Caco-2 (cell line): ENCODE data around the gene STK24. TPM values are rescaled to one million over a fixed set of nuclear protein-coding genes. Genes with fewer than 3 reads are reported as not detected.
A peak's percentile ranks its signal among the peaks of the same experiment; 100 is the strongest.

Experiments
- BruUV-seq: library from RNA; stranded (reverse); fragments of 400-500 nt; replicated peaks from 2 replicates; lab custom pipeline; 2021; lab: Mats Ljungman, UMichigan
- CTCF ChIA-PET: fragments of 300-600 bp; sonication (Branson Sonifier 250); formaldehyde crosslinking; loops from one replicate; lab custom pipeline; 2022; ENCODE audit warnings: antibody characterized with exemption; lab: Charles Lee
- POLR2A ChIA-PET: fragments of 300-600 bp; sonication (Branson Sonifier 250); formaldehyde crosslinking; loops from one replicate; lab custom pipeline; 2022; ENCODE audit warnings: antibody characterized with exemption; lab: Charles Lee
- DNase-seq, 2 experiments: peaks; one replicate each; pipeline versions ENCODE4 v3.0.0 to v3.0.0-alpha.2; 2020 to 2022
- H3K27me3 ChIP-seq: replicated peaks from 2 replicates; pipeline ENCODE4 v1.6.0; 2011; ENCODE audit warnings: low read length; ENCODE audit not compliant: control insufficient read depth, insufficient read depth
- H3K36me3 ChIP-seq: 2 replicates; pipeline ENCODE4 v1.5.1; 2011; ENCODE audit warnings: low read length; ENCODE audit not compliant: control insufficient read depth, insufficient read depth
- H3K4me1 ChIP-seq: fragments of 250-450 bp; sonication (Bioruptor Pico); 2 replicates; pipeline ENCODE4 v1.5.1; 2020; ENCODE audit warnings: mild to moderate bottlenecking
- H3K4me3 ChIP-seq: 2 replicates; pipeline ENCODE4 v1.5.1; 2011; ENCODE audit warnings: low read depth, mild to moderate bottlenecking, control low read depth, low read length
- H3K9me3 ChIP-seq: fragments of 250-450 bp; sonication (Bioruptor Pico); 2 replicates; pipeline ENCODE4 v1.5.1; 2020; ENCODE audit warnings: mild to moderate bottlenecking, moderate library complexity
- H3K27ac Mint-ChIP-seq: one replicate; pipeline ENCODE4 v1.8.0; 2022; ENCODE audit warnings: mixed read lengths; ENCODE audit not compliant: unreplicated experiment
- H3K27me3 Mint-ChIP-seq: one replicate; pipeline ENCODE4 v1.8.0; 2022; ENCODE audit warnings: mixed read lengths; ENCODE audit not compliant: insufficient read depth, unreplicated experiment
- H3K36me3 Mint-ChIP-seq: one replicate; pipeline ENCODE4 v1.8.0; 2022; ENCODE audit warnings: mild to moderate bottlenecking, mixed read lengths; ENCODE audit not compliant: insufficient read depth, unreplicated experiment
- H3K4me1 Mint-ChIP-seq: one replicate; pipeline ENCODE4 v1.8.0; 2022; ENCODE audit warnings: low read depth, mixed read lengths; ENCODE audit not compliant: unreplicated experiment
- H3K4me3 Mint-ChIP-seq: one replicate; pipeline ENCODE4 v1.8.0; 2022; ENCODE audit warnings: mild to moderate bottlenecking, moderate library complexity, mixed read lengths; ENCODE audit not compliant: unreplicated experiment
- H3K9me3 Mint-ChIP-seq: one replicate; pipeline ENCODE4 v1.8.0; 2022; ENCODE audit warnings: mixed read lengths; ENCODE audit not compliant: unreplicated experiment
- intact Hi-C: fragments of 100-400 bp; cut with micrococcal nuclease; formaldehyde crosslinking; loops from one replicate; pipeline ENCODE4 v1.10.0; 2022; ENCODE audit not compliant: unreplicated experiment
- total RNA-seq: library from RNA; stranded (reverse); gene quantifications from 2 replicates; pipeline ENCODE4 v1.2.3, GENCODE V29; 2022
- TF ChIP-seq, protein P1 (sequence below), 2 experiments: fragments of 200-600 bp in 1 of 2; IDR thresholded peaks; 1 replicate in 1 of 2; 2 replicates in 1 of 2; pipeline versions ENCODE4 v1.5.1 to v1.8.0; 2011 to 2022; ENCODE audit warnings: antibody characterized with exemption in 1 of 2, control low read depth in 1 of 2, inconsistent platforms in 1 of 2, low read depth in 1 of 2, low read length in 1 of 2, mild to moderate bottlenecking in 1 of 2, moderate library complexity in 1 of 2; ENCODE audit not compliant: insufficient read depth in 1 of 2, severe bottlenecking in 1 of 2, unreplicated experiment in 1 of 2

The STK24 gene
- total RNA-seq, 1 experiment from 2014 or later: 253 TPM

DNA sequence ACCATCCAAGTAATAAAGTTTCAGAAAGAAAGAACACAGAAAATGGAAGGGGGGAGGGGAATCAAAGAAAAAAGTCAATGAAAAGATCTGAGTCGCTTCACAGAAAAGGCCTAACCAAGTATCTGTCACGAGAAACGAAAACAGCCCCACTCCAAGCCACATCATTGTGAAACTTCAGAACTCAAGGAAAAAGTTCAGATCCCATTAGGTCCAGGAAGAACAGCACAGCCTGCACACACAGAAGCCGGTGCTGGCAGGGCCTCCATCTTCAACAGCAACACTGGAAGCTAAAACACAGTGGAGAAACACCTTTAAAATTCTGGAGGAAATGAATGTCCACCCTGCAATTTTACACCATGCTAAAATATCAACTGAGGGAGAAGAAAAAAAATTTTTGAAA is 8.0 kb downstream of the STK24 start:
- no TSS peak for BruUV-seq
- peaks cover 79% of the 10 kb centered on the region for H3K4me1 ChIP-seq
- Mint-ChIP-seq H3K27ac (peak overlapping the region; percentile 90), H3K9me3 (no peaks in the 10 kb centered on the region), H3K4me3 (peak overlapping the region; percentile 65), H3K36me3 (peaks cover 94% of the 10 kb centered on the region), H3K27me3 (no peaks in the 10 kb centered on the region), H3K4me1 (peaks cover 81% of the 10 kb centered on the region)
- intact Hi-C loops: loop anchor here (1.0 kb wide), 1 partner anchor 81 kb away; no protein-coding TSS in a partner anchor
- 0 out of 2 replicates have a peak, but pooled peaks cover 1% of the 10 kb centered on the region for H3K36me3 ChIP-seq
- ChIA-PET POLR2A (no interaction called here), CTCF (no interaction called here)
- no peaks in the 10 kb centered on the region for H3K27me3 ChIP-seq
- no peak for DNase-seq
- TF ChIP-seq, protein P1, sequence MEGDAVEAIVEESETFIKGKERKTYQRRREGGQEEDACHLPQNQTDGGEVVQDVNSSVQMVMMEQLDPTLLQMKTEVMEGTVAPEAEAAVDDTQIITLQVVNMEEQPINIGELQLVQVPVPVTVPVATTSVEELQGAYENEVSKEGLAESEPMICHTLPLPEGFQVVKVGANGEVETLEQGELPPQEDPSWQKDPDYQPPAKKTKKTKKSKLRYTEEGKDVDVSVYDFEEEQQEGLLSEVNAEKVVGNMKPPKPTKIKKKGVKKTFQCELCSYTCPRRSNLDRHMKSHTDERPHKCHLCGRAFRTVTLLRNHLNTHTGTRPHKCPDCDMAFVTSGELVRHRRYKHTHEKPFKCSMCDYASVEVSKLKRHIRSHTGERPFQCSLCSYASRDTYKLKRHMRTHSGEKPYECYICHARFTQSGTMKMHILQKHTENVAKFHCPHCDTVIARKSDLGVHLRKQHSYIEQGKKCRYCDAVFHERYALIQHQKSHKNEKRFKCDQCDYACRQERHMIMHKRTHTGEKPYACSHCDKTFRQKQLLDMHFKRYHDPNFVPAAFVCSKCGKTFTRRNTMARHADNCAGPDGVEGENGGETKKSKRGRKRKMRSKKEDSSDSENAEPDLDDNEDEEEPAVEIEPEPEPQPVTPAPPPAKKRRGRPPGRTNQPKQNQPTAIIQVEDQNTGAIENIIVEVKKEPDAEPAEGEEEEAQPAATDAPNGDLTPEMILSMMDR (IDR thresholded peaks at IDR 0.05; ENCODE audit: insufficient read depth in 1 of 2, low read depth in 1 of 2, low read length in 1 of 2, severe bottlenecking in 1 of 2, unreplicated experiment in 1 of 2): no peak
- no peak overlapping the region for H3K4me3 ChIP-seq
- no peaks in the 10 kb centered on the region for H3K9me3 ChIP-seq

DNA sequence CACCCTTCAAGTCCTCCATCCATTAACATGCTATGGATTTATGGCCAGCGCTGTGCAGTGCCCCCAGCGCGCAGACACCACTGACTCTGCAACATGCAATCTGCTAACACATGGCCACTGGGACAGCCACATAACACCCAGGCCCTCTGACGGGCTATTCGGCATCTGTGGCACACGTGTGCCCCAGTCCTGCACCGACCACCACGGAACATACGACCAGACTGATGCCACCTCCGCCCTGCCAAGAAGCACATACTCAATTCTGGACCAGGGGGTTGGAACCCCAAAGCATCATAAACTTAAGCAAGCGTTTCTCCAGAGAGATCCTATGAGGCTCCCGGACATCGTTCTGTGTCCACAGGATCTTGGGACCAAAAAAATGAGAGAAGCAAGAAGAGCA is 9.8 kb downstream of the STK24 start:
- intact Hi-C loops: no loop called here
- Mint-ChIP-seq H3K27ac (peak overlapping the region; percentile 36), H3K36me3 (peaks cover 95% of the 10 kb centered on the region), H3K9me3 (no peaks in the 10 kb centered on the region), H3K27me3 (no peaks in the 10 kb centered on the region), H3K4me1 (peaks cover 73% of the 10 kb centered on the region), H3K4me3 (peak overlapping the region; percentile 2)
- Histone ChIP-seq H3K4me1 (peaks cover 68% of the 10 kb centered on the region), H3K27me3 (no peaks in the 10 kb centered on the region), H3K36me3 (0 out of 2 replicates have a peak, but pooled peaks cover 1% of the 10 kb centered on the region), H3K9me3 (no peaks in the 10 kb centered on the region), H3K4me3 (no peak overlapping the region)
- CTCF ChIA-PET: no interaction called here
- TF ChIP-seq, protein P1 (IDR thresholded peaks at IDR 0.05; ENCODE audit: insufficient read depth in 1 of 2, low read depth in 1 of 2, low read length in 1 of 2, severe bottlenecking in 1 of 2, unreplicated experiment in 1 of 2): no peak
- no TSS peak for BruUV-seq
- no peak for DNase-seq
- POLR2A ChIA-PET: interaction anchor here (0.6 kb wide), 1 partner anchor 83 kb away, joined by 9 read pairs; no protein-coding TSS in a partner anchor

DNA sequence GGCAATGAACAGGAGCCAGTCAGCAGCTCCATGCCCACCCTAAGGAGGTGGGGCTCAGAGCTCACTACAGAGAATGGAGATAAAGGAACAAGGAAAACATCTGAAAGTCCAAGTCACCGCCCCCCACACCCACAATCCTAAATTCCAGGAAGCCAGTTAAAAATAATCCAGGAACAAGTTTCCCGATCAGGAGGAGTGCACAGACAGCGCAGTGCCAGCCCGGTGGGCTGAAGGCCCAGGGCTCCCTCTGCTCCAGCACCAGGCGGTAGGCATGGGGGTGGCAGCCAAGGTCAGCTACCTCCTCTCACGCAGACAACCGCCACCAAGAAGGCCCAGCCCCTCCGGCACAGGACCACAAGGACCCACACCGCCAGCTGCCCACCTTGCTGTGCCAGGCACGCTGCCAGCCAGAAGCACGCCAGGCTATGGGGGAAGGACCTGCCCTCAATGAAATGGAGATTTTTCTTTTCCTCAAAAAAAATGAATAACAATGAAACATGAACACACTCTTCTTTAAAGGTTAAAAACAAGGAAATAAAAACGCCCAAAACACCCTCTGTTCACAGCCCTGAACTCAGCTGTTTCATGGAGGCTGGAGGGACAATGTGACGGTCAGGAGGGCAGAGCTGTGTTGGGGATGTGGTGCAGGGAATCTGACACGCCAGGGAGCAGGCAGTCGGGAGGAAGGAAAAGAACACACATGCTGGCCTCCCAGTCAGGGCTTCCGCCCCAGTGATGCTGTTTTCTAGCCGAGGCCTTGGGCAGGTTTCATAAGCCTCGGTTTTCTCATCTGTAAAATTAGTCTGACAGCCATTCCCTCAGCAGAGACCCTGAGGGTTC is 11.0 kb downstream of the STK24 start:
- Histone ChIP-seq H3K4me1 (peaks cover 56% of the 10 kb centered on the region), H3K9me3 (no peaks in the 10 kb centered on the region), H3K27me3 (no peaks in the 10 kb centered on the region), H3K36me3 (0 out of 2 replicates have a peak, but pooled peaks cover 1% of the 10 kb centered on the region), H3K4me3 (no peak overlapping the region)
- intact Hi-C loops: no loop called here
- TF ChIP-seq, protein P1 (IDR thresholded peaks at IDR 0.05; ENCODE audit: insufficient read depth in 1 of 2, low read depth in 1 of 2, low read length in 1 of 2, severe bottlenecking in 1 of 2, unreplicated experiment in 1 of 2): no peak
- BruUV-seq: no TSS peak
- Mint-ChIP-seq H3K27me3 (no peaks in the 10 kb centered on the region), H3K4me3 (no peak overlapping the region), H3K4me1 (peaks cover 66% of the 10 kb centered on the region), H3K36me3 (peaks cover 95% of the 10 kb centered on the region), H3K9me3 (no peaks in the 10 kb centered on the region), H3K27ac (peak overlapping the region; percentile 64)
- POLR2A ChIA-PET: no interaction called here
- DNase-seq: no peak
- CTCF ChIA-PET: interaction anchor here (1.7 kb wide), 1 partner anchor 87 kb away, joined by 3 read pairs; no protein-coding TSS in a partner anchor
